ENCODE data around the gene MPPED2.

GRCh38 chr11:30392221-30392784, 193.8 kb downstream of the MPPED2 start:
- TF ChIP-seq GATA2 (IDR thresholded peaks at IDR 0.05; ENCODE audit: low read depth, low read length) (no peak), GATA3 (IDR thresholded peaks at IDR 0.05; ENCODE audit: low read depth, low read length) (no peak)

Measured in SH-SY5Y (cell line).